Fibroblast of gingiva (primary cell): Measurements from ENCODE around the gene ZNF232.
A peak's percentile ranks its signal among the peaks of the same experiment; 100 is the strongest.
"Not testable (repeated sequence)": the region's sequence is repeated elsewhere in the genome, so short reads cannot be mapped to it uniquely, and the experiment has no call there.

Experiments used
- DNase-seq: peaks from one replicate; pipeline ENCODE4 v3.0.0-alpha.2; 2011; ENCODE audit warnings: low read depth

ZNF232 gene

GRCh38 chr17:5097101-5097834, 14.4 kb downstream of the ZNF232 start:
- DNase-seq: no peak

- no peak for DNase-seq
Measured at GRCh38 chr17:5096731-5097100, 15.0 kb downstream of the ZNF232 start.

GRCh38 chr17:5092218-5093010, 19.3 kb downstream of the ZNF232 start:
- DNase-seq: no peak

GRCh38 chr17:5080591-5080990, 31.1 kb downstream of the ZNF232 start:
- DNase-seq: no peak

- DNase-seq: peak; percentile 90
Measured at GRCh38 chr17:5078106-5079028, 33.3 kb downstream of the ZNF232 start, which contains the start of gene ZFP3. Gene ZFP3, plus strand, starts transcription at chr17:5078467. Its CDS starts 13,038 bp downstream, at chr17:5091505.

- DNase-seq: no peak
Measured at GRCh38 chr17:5077781-5078105, 33.9 kb downstream of the ZNF232 start.

- not testable (repeated sequence) for DNase-seq
Measured at GRCh38 chr17:5077275-5077674, 34.4 kb downstream of the ZNF232 start.

- not testable (repeated sequence) for DNase-seq
Measured at GRCh38 chr17:5075472-5075871, 36.2 kb downstream of the ZNF232 start.

GRCh38 chr17:5069724-5070123, 42.0 kb downstream of the ZNF232 start:
- no peak for DNase-seq

- DNase-seq: no peak
Measured at GRCh38 chr17:5068236-5068635, 43.4 kb downstream of the ZNF232 start.

- DNase-seq: peak; percentile 36
Measured at GRCh38 chr17:5065227-5065744, 46.4 kb downstream of the ZNF232 start.
